BLaER1 treated with 17β-estradiol and CSF1 and Interleukin-3, amounts not matched to agents 10 nM and 100 nM (cell line): ENCODE measurements around the gene CCDC28B.
A peak's percentile ranks its signal among the peaks of the same experiment; 100 is the strongest.

Experiments used
- H3K27ac ChIP-seq, 11 experiments: shearing (Covaris generic); formaldehyde crosslinking; 2 replicates each; pipeline ENCODE4 v1.8.1; 2022
- H3K27me3 ChIP-seq, 11 experiments: shearing (Covaris generic); formaldehyde crosslinking; 2 replicates each; pipeline ENCODE4 v1.8.1; 2022
- H3K36me3 ChIP-seq, 11 experiments: shearing (Covaris generic); formaldehyde crosslinking; 2 replicates each; pipeline ENCODE4 v1.8.1; 2022
- H3K4me1 ChIP-seq, 10 experiments: shearing (Covaris generic); formaldehyde crosslinking; 2 replicates each; pipeline ENCODE4 v1.8.1; 2022
- H3K4me2 ChIP-seq, 11 experiments: shearing (Covaris generic); formaldehyde crosslinking; 2 replicates each; pipeline ENCODE4 v1.8.1; 2022
- H3K4me3 ChIP-seq, 10 experiments: shearing (Covaris generic); formaldehyde crosslinking; 2 replicates each; pipeline ENCODE4 v1.8.1; 2022
- H3K9ac ChIP-seq, 11 experiments: shearing (Covaris generic); formaldehyde crosslinking; 2 replicates each; pipeline ENCODE4 v1.8.1; 2022
- H3K9me3 ChIP-seq, 11 experiments: shearing (Covaris generic); formaldehyde crosslinking; replicated peaks in 1 of 11; 2 replicates each; pipeline ENCODE4 v1.8.1; 2022
- H4K20me1 ChIP-seq, 11 experiments: shearing (Covaris generic); formaldehyde crosslinking; 2 replicates each; pipeline ENCODE4 v1.8.1; 2022
- Cebpa-rat ChIP-seq, 11 experiments: shearing (Covaris generic); IDR thresholded peaks; 2 replicates each; pipeline ENCODE4 v1.8.1; 2022

CCDC28B gene

GRCh38 chr1:32178380-32179192 lies 21.8 kb upstream of the CCDC28B start:
- Histone ChIP-seq H3K4me1 (peaks cover 30 to 41% (median 38%) of the 10 kb centered on the region in 10 experiments), H3K27ac (peak overlapping the region; percentile 86 to 93 (median 91); a peak in 21 of 22 replicates), H3K4me3 (peak overlapping the region in 8 of 10 experiments; percentile 69 to 93 (median 80); a peak in 9 of 20 replicates), H3K27me3 (no peaks in the 10 kb centered on the region), H3K9me3 (no peaks in the 10 kb centered on the region), H3K4me2 (peak overlapping the region; percentile 86 to 100 (median 95)), H3K9ac (peak overlapping the region; percentile 87 to 94 (median 90); a peak in 20 of 22 replicates), H4K20me1 (peaks cover 14 to 37% (median 33%) of the 10 kb centered on the region in 11 experiments; a peak in 19 of 22 replicates), H3K36me3 (peaks cover 32 to 57% (median 45%) of the 10 kb centered on the region in 11 experiments)
- TF ChIP-seq Cebpa-rat (IDR thresholded peaks at IDR 0.05): no peak

- Histone ChIP-seq H4K20me1 (peaks cover 19 to 42% (median 38%) of the 10 kb centered on the region in 11 experiments; a peak in 21 of 22 replicates), H3K9ac (peak overlapping the region; percentile 87 to 94 (median 90); a peak in 21 of 22 replicates), H3K27ac (peak overlapping the region; percentile 86 to 93 (median 91)), H3K9me3 (no peaks in the 10 kb centered on the region), H3K4me3 (peak overlapping the region; percentile 69 to 93 (median 78)), H3K4me2 (peak overlapping the region; percentile 86 to 100 (median 95)), H3K27me3 (no peaks in the 10 kb centered on the region), H3K36me3 (peaks cover 32 to 57% (median 45%) of the 10 kb centered on the region in 11 experiments), H3K4me1 (peaks cover 34 to 46% (median 43%) of the 10 kb centered on the region in 10 experiments)
- no peak for TF ChIP-seq Cebpa-rat (IDR thresholded peaks at IDR 0.05)
Measured at GRCh38 chr1:32179193-32179442, 21.3 kb upstream of the CCDC28B start.

DNA sequence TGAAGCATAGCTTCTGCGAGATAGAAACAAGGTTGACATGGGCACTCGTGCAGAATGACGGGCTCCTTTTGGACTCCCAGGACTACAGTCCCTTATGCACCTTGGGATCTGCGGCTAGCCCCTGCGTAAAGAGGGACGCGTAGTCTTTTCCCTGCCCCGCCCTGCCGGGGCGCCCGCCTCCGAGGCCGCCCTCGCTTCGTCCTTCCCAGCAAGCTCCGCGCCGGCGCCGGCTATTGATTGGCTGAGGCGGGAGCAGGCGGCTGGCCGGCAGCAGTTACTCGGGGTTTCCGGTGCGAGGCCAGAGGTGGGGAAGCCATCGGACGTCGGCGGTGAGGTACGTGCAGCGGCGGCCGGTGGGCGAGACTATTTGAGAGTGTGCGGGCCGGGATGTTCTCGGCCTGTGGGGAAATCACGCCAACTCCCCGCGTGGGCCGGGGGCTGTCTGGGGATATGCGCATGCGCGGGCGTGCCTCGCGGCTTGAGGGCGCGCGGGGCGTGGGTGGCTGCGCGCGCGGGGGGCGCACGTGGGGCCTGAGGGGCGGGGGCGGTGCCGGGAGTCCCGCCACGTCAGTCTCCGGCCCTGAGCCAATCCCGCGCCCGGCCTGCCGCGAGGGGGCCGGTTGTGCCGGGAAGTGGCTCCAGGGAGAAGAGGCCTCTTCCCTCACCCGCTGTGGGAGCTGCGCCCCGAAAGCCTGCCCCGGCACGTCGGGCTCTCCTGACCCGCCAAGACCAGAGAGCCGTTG lies 20.8 kb upstream of the CCDC28B start, which contains the start of gene TXLNA:
TSS of gene TXLNA (plus strand) at position 233 of the 743 bp plus-strand sequence. CDS start 671 bp downstream, outside the sequence.
- Histone ChIP-seq H3K27ac (peak within 1 kb of the TSS; percentile 86 to 93 (median 91)), H3K4me2 (peak within 1 kb of the TSS; percentile 86 to 100 (median 95)), H4K20me1 (peaks cover 24 to 47% (median 43%) of the 10 kb centered on the region in 11 experiments; a peak in 21 of 22 replicates), H3K9me3 (no peaks in the 10 kb centered on the region), H3K4me1 (peaks cover 38 to 51% (median 48%) of the 10 kb centered on the region in 10 experiments), H3K4me3 (peak within 1 kb of the TSS; percentile 69 to 93 (median 78)), H3K27me3 (no peaks in the 10 kb centered on the region), H3K9ac (peak within 1 kb of the TSS; percentile 87 to 94 (median 90)), H3K36me3 (peaks cover 32 to 57% (median 45%) of the 10 kb centered on the region in 11 experiments)
- no peak for TF ChIP-seq Cebpa-rat (IDR thresholded peaks at IDR 0.05)

DNA sequence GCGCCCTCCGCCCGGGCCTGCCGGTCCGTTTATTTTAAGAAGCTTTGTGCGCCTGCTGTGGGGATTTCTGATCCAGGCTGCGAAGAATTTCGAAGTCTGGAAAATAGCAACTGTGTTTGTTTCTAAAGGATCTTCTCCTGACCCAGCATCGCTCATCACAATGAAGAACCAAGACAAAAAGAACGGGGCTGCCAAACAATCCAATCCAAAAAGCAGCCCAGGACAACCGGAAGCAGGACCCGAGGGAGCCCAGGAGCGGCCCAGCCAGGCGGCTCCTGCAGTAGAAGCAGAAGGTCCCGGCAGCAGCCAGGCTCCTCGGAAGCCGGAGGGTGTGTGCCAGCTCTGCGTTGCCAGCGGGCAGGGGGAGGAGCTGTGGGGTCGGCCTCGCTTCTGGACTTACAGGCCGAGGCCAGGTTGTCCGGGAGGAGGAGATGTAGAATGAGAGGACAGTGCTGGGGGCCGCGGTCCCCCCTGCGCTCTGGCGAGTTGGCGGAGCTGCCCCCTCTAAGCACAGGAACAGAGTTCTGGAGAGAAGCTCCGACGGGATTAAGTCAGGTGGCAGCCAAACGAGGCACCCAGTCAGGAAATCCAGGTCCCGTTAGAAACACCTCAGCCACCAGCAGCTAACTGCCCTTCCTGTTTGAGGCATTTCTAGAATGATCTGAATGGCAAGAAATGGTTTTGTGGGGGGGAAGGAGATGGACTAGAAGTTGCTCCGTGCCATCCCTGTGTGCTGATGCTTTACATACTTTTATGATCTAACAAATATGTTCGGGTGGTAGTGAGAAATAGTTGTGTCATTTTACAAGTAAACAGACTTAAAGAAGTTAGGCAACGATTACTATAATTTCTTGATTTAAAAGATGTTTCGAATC lies 20.0 kb upstream of the CCDC28B start:
- Histone ChIP-seq H3K4me1 (peaks cover 40 to 59% (median 55%) of the 10 kb centered on the region in 10 experiments), H3K4me3 (peak overlapping the region; percentile 69 to 93 (median 78)), H3K27me3 (no peaks in the 10 kb centered on the region), H3K9ac (peak overlapping the region; percentile 87 to 94 (median 90)), H3K27ac (peak overlapping the region; percentile 86 to 93 (median 91)), H3K36me3 (peaks cover 36 to 57% (median 46%) of the 10 kb centered on the region in 11 experiments), H3K4me2 (peak overlapping the region; percentile 86 to 100 (median 95)), H3K9me3 (no peaks in the 10 kb centered on the region), H4K20me1 (peaks cover 32 to 55% (median 51%) of the 10 kb centered on the region in 11 experiments; a peak in 21 of 22 replicates)
- no peak for TF ChIP-seq Cebpa-rat (IDR thresholded peaks at IDR 0.05)

DNA sequence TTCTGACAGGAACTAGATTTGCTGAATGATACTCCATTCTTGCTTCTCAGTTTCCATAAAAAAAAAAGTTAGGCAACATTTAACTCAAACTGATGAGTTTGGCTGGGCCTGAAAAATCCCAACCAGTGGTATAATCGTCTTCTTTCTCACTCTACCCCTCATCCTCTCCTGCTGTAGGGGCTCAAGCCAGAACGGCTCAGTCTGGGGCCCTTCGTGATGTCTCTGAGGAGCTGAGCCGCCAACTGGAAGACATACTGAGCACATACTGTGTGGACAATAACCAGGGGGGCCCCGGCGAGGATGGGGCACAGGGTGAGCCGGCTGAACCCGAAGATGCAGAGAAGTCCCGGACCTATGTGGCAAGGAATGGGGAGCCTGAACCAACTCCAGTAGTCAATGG lies 19.3 kb upstream of the CCDC28B start:
- peak overlapping the region; percentile 87 to 94 (median 90) for H3K9ac ChIP-seq
- H3K4me2 ChIP-seq: peak overlapping the region; percentile 86 to 100 (median 95)
- peak overlapping the region in 10 of 11 experiments; percentile 86 to 93 (median 92); a peak in 17 of 22 replicates for H3K27ac ChIP-seq
- no peak for TF ChIP-seq Cebpa-rat (IDR thresholded peaks at IDR 0.05)
- peaks cover 42 to 60% (median 52%) of the 10 kb centered on the region in 11 experiments for H3K36me3 ChIP-seq
- H3K4me3 ChIP-seq: peak overlapping the region; percentile 69 to 93 (median 78)
- peaks cover 43 to 66% (median 61%) of the 10 kb centered on the region in 10 experiments for H3K4me1 ChIP-seq
- H3K27me3 ChIP-seq: no peaks in the 10 kb centered on the region
- H4K20me1 ChIP-seq: peaks cover 38 to 62% (median 57%) of the 10 kb centered on the region in 11 experiments; a peak in 21 of 22 replicates
- H3K9me3 ChIP-seq: no peaks in the 10 kb centered on the region

DNA sequence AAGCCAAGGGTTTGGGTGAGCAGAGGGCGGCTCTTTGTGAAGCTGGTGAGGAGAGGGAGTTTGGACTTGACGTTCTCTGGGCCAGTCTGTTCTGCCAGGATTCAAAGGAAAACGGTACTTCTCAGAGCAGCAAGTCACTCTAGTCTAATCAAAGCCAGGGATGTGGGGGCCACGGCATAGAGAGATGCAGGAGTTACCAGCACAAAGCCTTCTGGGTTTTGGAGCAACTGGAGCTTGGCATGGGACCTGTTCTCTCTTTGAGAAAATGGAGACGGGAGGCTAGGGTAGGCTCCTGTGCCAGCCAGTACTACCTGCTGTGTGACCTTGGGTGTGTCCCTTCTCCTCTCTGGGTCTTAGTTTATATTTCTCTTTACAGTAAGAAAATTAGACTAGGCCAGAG lies 18.8 kb upstream of the CCDC28B start:
- peaks cover 43 to 67% (median 62%) of the 10 kb centered on the region in 11 experiments; a peak in 21 of 22 replicates for H4K20me1 ChIP-seq
- peaks cover 47 to 62% (median 57%) of the 10 kb centered on the region in 11 experiments for H3K36me3 ChIP-seq
- H3K9me3 ChIP-seq: no peaks in the 10 kb centered on the region
- peak overlapping the region; percentile 86 to 100 (median 95) for H3K4me2 ChIP-seq
- peaks cover 47 to 70% (median 65%) of the 10 kb centered on the region in 10 experiments for H3K4me1 ChIP-seq
- TF ChIP-seq Cebpa-rat (IDR thresholded peaks at IDR 0.05): no peak
- peak overlapping the region; percentile 69 to 93 (median 78) for H3K4me3 ChIP-seq
- no peaks in the 10 kb centered on the region for H3K27me3 ChIP-seq
- peak overlapping the region; percentile 87 to 94 (median 90) for H3K9ac ChIP-seq
- peak overlapping the region in 8 of 11 experiments; percentile 86 to 93 (median 92); a peak in 10 of 22 replicates for H3K27ac ChIP-seq

- Histone ChIP-seq H3K27ac (0 out of 22 replicates have a peak overlapping the region, but pooled peaks of 2 of the 11 experiments have one; percentile 8 to 91), H4K20me1 (peaks cover 48 to 72% (median 67%) of the 10 kb centered on the region in 11 experiments; a peak in 21 of 22 replicates), H3K36me3 (peaks cover 52 to 67% (median 62%) of the 10 kb centered on the region in 11 experiments), H3K4me2 (peak overlapping the region; percentile 86 to 100 (median 95)), H3K9ac (peak overlapping the region in 9 of 11 experiments; percentile 87 to 92 (median 90); a peak in 16 of 22 replicates), H3K4me3 (peak overlapping the region in 9 of 10 experiments; percentile 69 to 93 (median 79); a peak in 15 of 20 replicates), H3K27me3 (no peaks in the 10 kb centered on the region), H3K9me3 (no peaks in the 10 kb centered on the region), H3K4me1 (peaks cover 47 to 74% (median 65%) of the 10 kb centered on the region in 10 experiments)
- no peak for TF ChIP-seq Cebpa-rat (IDR thresholded peaks at IDR 0.05)
Measured at GRCh38 chr1:32182060-32182459, 18.3 kb upstream of the CCDC28B start.
